Neural cell (in vitro differentiated cells): Measurements from ENCODE around the gene TSPEAR. TPM values are rescaled to one million over a fixed set of nuclear protein-coding genes. Genes with fewer than 3 reads are reported as not detected.

Experiments
- H2AFZ ChIP-seq: fragments of 200-600, 300-800 bp; sonication (generic), shearing (Covaris generic); 2 replicates; pipeline ENCODE4 v1.6.0; 2014; ENCODE audit warnings: low read depth, mild to moderate bottlenecking, antibody characterized with exemption, low read length, moderate library complexity
- H3F3A ChIP-seq: fragments of 200-600 bp; shearing (Covaris generic); 2 replicates; pipeline ENCODE4 v1.6.1; 2016; ENCODE audit warnings: mild to moderate bottlenecking, moderate library complexity, mixed read lengths, antibody characterized with exemption, low read length; ENCODE audit not compliant: insufficient read depth, poor library complexity, severe bottlenecking
- H3K27ac ChIP-seq: fragments of 200-600, 300-800 bp; sonication (generic), shearing (Covaris generic); 2 replicates; pipeline ENCODE4 v1.5.1; 2014; ENCODE audit warnings: mild to moderate bottlenecking, low read length, moderate library complexity
- H3K27me3 ChIP-seq: fragments of 300-800, 200-600 bp; sonication (generic), shearing (Covaris generic); 2 replicates; pipeline ENCODE4 v1.6.0; 2014; ENCODE audit warnings: mild to moderate bottlenecking, low read depth, low read length, moderate library complexity; ENCODE audit not compliant: insufficient read depth
- H3K36me3 ChIP-seq: fragments of 300-800, 200-600 bp; sonication (generic), shearing (Covaris generic); 2 replicates; pipeline ENCODE4 v1.5.1; 2014; ENCODE audit warnings: mild to moderate bottlenecking, antibody characterized with exemption, low read length, moderate library complexity; ENCODE audit not compliant: insufficient read depth
- H3K4me2 ChIP-seq: fragments of 300-800, 200-600 bp; sonication (generic), shearing (Covaris generic); 2 replicates; pipeline ENCODE4 v1.6.0; 2014; ENCODE audit warnings: mild to moderate bottlenecking, low read length
- H3K4me3 ChIP-seq: fragments of 300-800, 200-600 bp; sonication (generic), shearing (Covaris generic); 2 replicates; pipeline ENCODE4 v1.5.1; 2014; ENCODE audit warnings: mild to moderate bottlenecking, low read length, moderate library complexity
- H3K79me2 ChIP-seq: fragments of 200-600 bp; shearing (Covaris generic); replicated peaks from 2 replicates; pipeline ENCODE4 v1.6.0; 2014; ENCODE audit warnings: mild to moderate bottlenecking, low read length, moderate library complexity; ENCODE audit not compliant: insufficient read depth
- H3K9ac ChIP-seq: fragments of 300-800, 200-600 bp; sonication (generic), shearing (Covaris generic); 2 replicates; pipeline ENCODE4 v1.6.1; 2016; ENCODE audit warnings: mild to moderate bottlenecking, low read length, mixed read lengths
- H3K9me2 ChIP-seq: fragments of 200-600 bp; shearing (Covaris generic); 2 replicates; pipeline ENCODE4 v1.6.1; 2016; ENCODE audit warnings: mild to moderate bottlenecking, low read length, mixed read lengths; ENCODE audit not compliant: insufficient read depth
- H3K9me3 ChIP-seq: fragments of 200-600, 300-800 bp; sonication (generic), shearing (Covaris generic); 2 replicates; pipeline ENCODE4 v1.6.1; 2016; ENCODE audit warnings: mild to moderate bottlenecking, mixed run types, low read length, moderate library complexity, mixed read lengths
- H4K20me1 ChIP-seq: fragments of 200-600 bp; shearing (Covaris generic); 2 replicates; pipeline ENCODE4 v1.6.1; 2016; ENCODE audit warnings: mild to moderate bottlenecking, mixed run types; ENCODE audit not compliant: insufficient read depth
- CTCF ChIP-seq: fragments of 450-650 bp; IDR thresholded peaks from 2 replicates; pipeline ENCODE4 v1.5.1; 2014; ENCODE audit warnings: antibody characterized with exemption, mild to moderate bottlenecking, moderate library complexity; ENCODE audit not compliant: poor library complexity, severe bottlenecking
- EP300 ChIP-seq: fragments of 450-650 bp; conservative IDR thresholded peaks from 2 replicates; pipeline ENCODE4 v1.6.1; 2014; ENCODE audit warnings: antibody characterized with exemption, mild to moderate bottlenecking, moderate library complexity; ENCODE audit not compliant: poor library complexity, severe bottlenecking
- EZH2 ChIP-seq: fragments of 200-600, 300-800 bp; shearing (Covaris generic), sonication (generic); IDR thresholded peaks from 2 replicates; pipeline ENCODE4 v1.6.1; 2014; ENCODE audit warnings: antibody characterized with exemption, low read length, borderline replicate concordance, mild to moderate bottlenecking; ENCODE audit not compliant: insufficient read depth, poor library complexity, severe bottlenecking
- MXI1 ChIP-seq: fragments of 450-650 bp; conservative IDR thresholded peaks from 2 replicates; pipeline ENCODE4 v1.6.1; 2014; ENCODE audit warnings: antibody characterized with exemption, mild to moderate bottlenecking; ENCODE audit not compliant: poor library complexity, severe bottlenecking
- POLR2AphosphoS5 ChIP-seq: IDR thresholded peaks from 2 replicates; pipeline ENCODE4 v1.6.1; 2012
- RAD21 ChIP-seq: fragments of 450-650 bp; conservative IDR thresholded peaks from 2 replicates; pipeline ENCODE4 v1.6.1; 2014; ENCODE audit warnings: antibody characterized with exemption, mild to moderate bottlenecking, moderate library complexity
- REST ChIP-seq: IDR thresholded peaks from 2 replicates; pipeline ENCODE4 v1.6.1; 2012; ENCODE audit warnings: borderline replicate concordance
- SMC3 ChIP-seq: fragments of 450-650 bp; conservative IDR thresholded peaks from 2 replicates; pipeline ENCODE4 v1.6.1; 2014; ENCODE audit warnings: antibody characterized with exemption, mild to moderate bottlenecking, moderate library complexity; ENCODE audit not compliant: poor library complexity
- TAF1 ChIP-seq: IDR thresholded peaks from 2 replicates; pipeline ENCODE4 v1.6.1; 2012; ENCODE audit warnings: low read depth
- polyA plus RNA-seq: library from polyadenylated mRNA; depleted of rRNA; stranded (reverse); fragments of >200 nt; gene quantifications from 2 replicates; pipeline ENCODE4 v1.2.3, GENCODE V29; 2014

TSPEAR gene
- polyA plus RNA-seq, 1 donor from 2014 or later = 0.19 TPM

- H3K27ac ChIP-seq = no peak within 1 kb of the TSS
- no peaks in the 10 kb centered on the region for H3K9me2 ChIP-seq
- no peak within 1 kb of the TSS for H3K4me3 ChIP-seq
- no peak for TF ChIP-seq EP300
- no peak for TF ChIP-seq REST
- no peak for TF ChIP-seq EZH2
- TF ChIP-seq SMC3 = no peak
- no peak for TF ChIP-seq TAF1
- TF ChIP-seq POLR2AphosphoS5 = no peak
- no peak for TF ChIP-seq CTCF
- H3K9ac ChIP-seq = no peak within 1 kb of the TSS
- H3K4me2 ChIP-seq = no peak within 1 kb of the TSS
- no peaks in the 10 kb centered on the region for H3K27me3 ChIP-seq
- H3F3A ChIP-seq = no peaks in the 10 kb centered on the region
- H3K36me3 ChIP-seq = no peaks in the 10 kb centered on the region
- H3K9me3 ChIP-seq = peaks cover 6% of the 10 kb centered on the region
- no peak within 1 kb of the TSS for H2AFZ ChIP-seq
- no peaks in the 10 kb centered on the region for H4K20me1 ChIP-seq
- no peaks in the 10 kb centered on the region for H3K79me2 ChIP-seq
Observed at GRCh38 chr21:44626673-44627143, 84.7 kb downstream of the TSPEAR start, which contains the start of gene KRTAP10-9. TSS of gene KRTAP10-9 (plus strand) at chr21:44627093. CDS start at chr21:44627172, 79 bp downstream.

- no peaks in the 10 kb centered on the region for H3K79me2 ChIP-seq
Observed at GRCh38 chr21:44626262-44626661, 85.1 kb downstream of the TSPEAR start.

More at GRCh38 chr21:44626262-44626661, 85.1 kb downstream of the TSPEAR start:
- H3K27me3 ChIP-seq = no peaks in the 10 kb centered on the region
- no peak overlapping the region for H3K9ac ChIP-seq
- peaks cover 6% of the 10 kb centered on the region for H3K9me3 ChIP-seq
- H3F3A ChIP-seq = no peaks in the 10 kb centered on the region
- H4K20me1 ChIP-seq = no peaks in the 10 kb centered on the region
- TF ChIP-seq EZH2 (no peak), RAD21 (no peak), POLR2AphosphoS5 (no peak), REST (no peak), CTCF (no peak), TAF1 (no peak), MXI1 (no peak), EP300 (no peak), SMC3 (no peak)
- H2AFZ ChIP-seq = no peak overlapping the region
- H3K9me2 ChIP-seq = no peaks in the 10 kb centered on the region
- no peaks in the 10 kb centered on the region for H3K36me3 ChIP-seq
- no peak overlapping the region for H3K4me2 ChIP-seq
- H3K27ac ChIP-seq = no peak overlapping the region
- H3K4me3 ChIP-seq = no peak overlapping the region
